ENCODE data around the gene XPR1. TPM values are rescaled to one million over a fixed set of nuclear protein-coding genes. Genes with fewer than 3 reads are reported as not detected.

XPR1 gene
- total and polyA plus RNA-seq, 10 of the 15 experiments (the other 5 are each of a cell fraction or from before 2014, with no cell fraction given) = 1.1 to 33.9 (median 11.3) TPM

GRCh38 chr1:180636138-180636537, 4.3 kb downstream of the XPR1 start (continued):
- TF ChIP-seq ETV6 (conservative IDR thresholded peaks at IDR 0.05 in 1 of 2, IDR thresholded peaks at IDR 0.05 in 1 of 2; ENCODE audit: borderline replicate concordance in 1 of 2, low read depth in 1 of 2) (no peak), PBX3 (IDR thresholded peaks at IDR 0.05; ENCODE audit: insufficient replicate concordance, low read depth, low read length) (no peak), RBBP5 (conservative IDR thresholded peaks at IDR 0.05) (no peak), JUND (IDR thresholded peaks at IDR 0.05; ENCODE audit: low read depth, low read length) (no peak)

GRCh38 chr1:180639871-180640270, 8.0 kb downstream of the XPR1 start:
- SMC1A ChIA-PET (ENCODE audit: uncharacterized antibody, unreplicated experiment) = interaction anchor here (1.3 to 1.9 kb wide), 6 partner anchors 11 to 222 kb away, joined by 3 to 12 read pairs (median 6); no protein-coding TSS in a partner anchor
- Histone ChIP-seq H4K20me1 (ENCODE audit: control insufficient read depth, insufficient read depth) (no peaks in the 10 kb centered on the region), H3K27ac (ENCODE audit: control insufficient read depth, insufficient read depth) (no peak overlapping the region), H3K9ac (ENCODE audit: control insufficient read depth, insufficient read depth, low read length) (no peak overlapping the region), H3K9me3 (replicated peaks; ENCODE audit: control insufficient read depth, insufficient read depth, low read length) (no peaks in the 10 kb centered on the region), H3K4me3 (no peak overlapping the region), H3K4me1 (ENCODE audit: control insufficient read depth, insufficient read depth, low read length) (no peaks in the 10 kb centered on the region), H3K36me3 (ENCODE audit: control insufficient read depth in 2 of 2, insufficient read depth in 2 of 2, low read length in 1 of 2) (no peaks in the 10 kb centered on the region), H3K27me3 (replicated peaks in 1 of 2; ENCODE audit: control insufficient read depth in 2 of 2, insufficient read depth in 2 of 2, low read length in 1 of 2) (no peaks in the 10 kb centered on the region), H2AFZ (ENCODE audit: control insufficient read depth, low read depth, low read length) (no peak overlapping the region), H3K4me2 (ENCODE audit: control insufficient read depth, insufficient read depth) (no peak overlapping the region), H3K79me2 (ENCODE audit: control insufficient read depth, insufficient read depth, low read length) (peaks cover 1% of the 10 kb centered on the region; the same call in 1 of the 2 replicates)
- no peak for ATAC-seq
- in situ Hi-C loops (cut with MboI) = loop anchor here (25.0 kb wide), 1 partner anchor 522 kb away; no protein-coding TSS in a partner anchor
- intact Hi-C loops (cut with micrococcal nuclease; ENCODE audit: unreplicated experiment) = loop anchor here (10.0 kb wide), 1 partner anchor 505 kb away; no protein-coding TSS in a partner anchor
- no peak for FAIRE-seq
- RAD21 ChIA-PET (ENCODE audit: unreplicated experiment) = interaction anchor here (2.0 kb wide), 2 partner anchors 9 to 222 kb away, joined by 6 to 14 read pairs; partner anchors contain the start of gene XPR1
- BruUV-seq (replicated peaks) = no TSS peak
- TF ChIP-seq SMAD1 (IDR thresholded peaks at IDR 0.05; ENCODE audit: low read depth, partially characterized antibody) = no peak
- no peak for TF ChIP-seq LARP7 (IDR thresholded peaks at IDR 0.05)
- TF ChIP-seq CHD1 (IDR thresholded peaks at IDR 0.05; ENCODE audit: low read depth, low read length) = no peak
- no peak for TF ChIP-seq HSF1 (IDR thresholded peaks at IDR 0.05; ENCODE audit: low read depth, low read length)
- no peak for TF ChIP-seq FOXK2 (IDR thresholded peaks at IDR 0.05)
- TF ChIP-seq IRF4 (IDR thresholded peaks at IDR 0.05; ENCODE audit: low read depth, low read length) = no peak
- TF ChIP-seq SIX5 (IDR thresholded peaks at IDR 0.05; ENCODE audit: low read depth, low read length, severe bottlenecking) = no peak
- no peak for TF ChIP-seq NR2F1 (conservative IDR thresholded peaks at IDR 0.05)
- no peak for TF ChIP-seq HDGF (IDR thresholded peaks at IDR 0.05)
- no peak for TF ChIP-seq RBBP5 (conservative IDR thresholded peaks at IDR 0.05)
- no peak for TF ChIP-seq RUNX3 (IDR thresholded peaks at IDR 0.05; ENCODE audit: low read length)
- no peak for TF ChIP-seq STAT3 (IDR thresholded peaks at IDR 0.05; ENCODE audit: low read depth, low read length)
- no peak for TF ChIP-seq JUND (IDR thresholded peaks at IDR 0.05; ENCODE audit: low read depth, low read length)
- CTCF ChIA-PET = interaction anchor here (0.8 to 2.7 kb wide), 3 partner anchors 10 to 222 kb away, joined by 3 to 21 read pairs (median 5); no protein-coding TSS in a partner anchor
- DNase-seq (ENCODE audit: low read depth, low spot score) = no peak
- POLR2A ChIA-PET = no interaction called here
